ENCODE measurements around the gene CYTH2.
"Not testable (repeated sequence)": the region's sequence is repeated elsewhere in the genome, so short reads cannot be mapped to it uniquely, and the experiment has no call there.

The CYTH2 gene

DNA sequence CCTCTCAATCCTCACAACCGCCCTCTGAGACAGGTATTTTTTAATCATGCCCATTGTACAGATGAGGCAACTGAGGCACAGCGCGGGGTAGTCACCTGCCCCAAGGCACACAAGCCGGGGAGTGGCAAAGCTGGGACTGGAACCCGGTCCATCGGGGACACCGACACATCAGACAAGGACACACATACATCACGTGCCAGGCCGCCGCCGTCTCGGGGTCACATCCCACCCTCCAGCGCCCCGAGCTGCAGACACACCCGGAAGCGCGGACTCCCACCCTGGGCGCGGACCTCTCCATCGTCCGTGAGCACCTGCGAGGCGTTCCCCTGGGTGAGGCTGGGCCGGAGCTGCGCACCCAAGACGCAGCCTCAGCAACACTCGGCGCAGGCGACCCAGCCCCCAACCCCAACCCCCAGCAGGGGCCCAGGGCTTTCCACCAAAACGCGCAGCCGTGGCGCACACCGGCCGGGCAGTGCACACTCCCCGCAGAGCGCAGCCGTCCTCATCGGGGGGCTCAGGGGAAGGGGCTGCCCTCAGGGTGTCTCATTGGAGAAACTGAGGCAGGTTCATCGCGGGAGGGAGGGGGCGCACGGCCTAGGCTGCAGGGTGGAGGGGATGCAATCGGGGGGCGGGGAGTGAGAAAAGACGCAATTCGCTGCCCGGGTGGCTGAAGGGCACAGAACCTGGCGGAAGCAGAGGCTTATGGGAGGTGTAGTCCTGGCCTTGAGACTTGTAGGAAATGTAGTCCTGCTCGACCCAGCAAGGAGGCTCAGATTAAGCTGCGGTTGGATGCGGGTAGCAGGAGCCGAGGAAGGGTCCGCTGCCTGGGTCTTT lies 44.3 kb downstream of the CYTH2 start:
- no peak for DNase-seq

DNA sequence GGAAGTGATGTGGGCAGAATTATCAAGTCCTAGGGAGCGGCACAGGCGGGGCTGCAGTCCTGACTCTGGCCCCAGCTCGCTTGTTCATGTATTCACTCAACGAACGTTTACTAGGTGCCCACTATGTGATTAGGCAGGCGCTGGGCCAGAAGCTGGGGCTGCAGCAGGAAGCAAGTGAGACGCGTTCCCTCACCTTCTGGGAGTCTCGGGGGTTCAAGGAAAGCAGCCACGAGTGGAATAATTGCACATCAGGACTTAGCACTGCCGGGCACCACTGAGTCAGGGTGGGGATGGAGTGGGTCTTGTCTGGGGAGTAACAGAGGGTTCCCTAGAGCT lies 44.9 kb downstream of the CYTH2 start:
- no peak for DNase-seq

DNA sequence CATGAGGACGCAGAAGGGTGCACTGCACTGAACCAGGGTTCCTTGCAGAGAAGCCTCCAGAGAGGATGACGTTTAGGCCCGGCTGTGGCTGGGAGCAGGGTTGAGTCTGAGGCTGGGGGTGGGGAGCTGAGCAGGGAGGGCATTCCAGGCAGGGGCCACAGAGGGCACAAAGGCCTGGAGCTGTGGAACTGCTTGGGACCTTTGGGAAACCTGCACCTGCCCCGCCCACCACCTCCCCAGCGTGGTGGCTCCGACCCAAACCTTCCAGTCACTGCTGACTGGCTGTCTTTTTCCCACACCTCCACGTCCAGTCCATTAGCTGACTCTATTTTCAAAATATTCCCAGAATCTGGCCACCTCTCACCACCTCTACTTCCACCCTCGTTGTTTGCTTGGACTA lies 47.4 kb downstream of the CYTH2 start:
- no peak for DNase-seq

DNA sequence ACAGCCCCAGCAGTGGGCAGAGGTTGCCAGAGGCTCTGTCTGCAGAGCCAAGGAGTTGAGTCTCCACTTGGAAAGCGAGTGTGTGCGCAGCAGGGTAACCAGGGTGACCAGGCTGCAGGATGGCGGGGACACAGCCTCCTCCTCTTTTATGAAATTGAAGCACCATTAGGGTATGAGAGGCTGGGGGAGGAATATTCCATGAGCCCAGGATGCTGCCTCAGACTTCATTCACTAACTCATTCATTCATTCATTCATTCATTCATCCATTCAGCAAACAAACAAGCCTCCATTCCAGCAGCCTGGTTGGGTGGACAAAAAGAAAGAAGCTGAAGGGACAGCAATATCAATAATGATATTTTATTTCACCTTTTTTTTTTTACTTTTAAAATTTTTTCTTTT lies 49.0 kb downstream of the CYTH2 start:
- DNase-seq = no peak

DNA sequence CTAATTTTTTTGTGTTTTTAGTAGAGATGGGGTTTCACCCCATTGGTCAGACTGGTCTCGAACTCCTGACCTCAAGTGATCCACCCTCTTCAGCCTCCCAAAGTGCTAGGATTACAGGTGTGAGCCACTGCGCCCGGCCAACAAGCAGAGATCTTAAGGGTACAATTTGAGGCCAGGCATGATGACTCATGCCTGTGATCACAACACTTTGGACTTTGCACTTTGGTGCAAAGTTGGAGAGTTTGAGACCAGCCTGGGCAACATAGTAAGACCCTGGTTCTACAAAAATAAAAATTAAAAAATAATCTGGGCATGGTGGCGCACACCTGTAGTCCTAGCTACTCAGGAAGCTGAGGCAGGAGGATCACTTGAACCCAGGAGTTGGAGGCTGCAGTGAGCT lies 50.3 kb downstream of the CYTH2 start:
- DNase-seq = not testable (repeated sequence)

DNA sequence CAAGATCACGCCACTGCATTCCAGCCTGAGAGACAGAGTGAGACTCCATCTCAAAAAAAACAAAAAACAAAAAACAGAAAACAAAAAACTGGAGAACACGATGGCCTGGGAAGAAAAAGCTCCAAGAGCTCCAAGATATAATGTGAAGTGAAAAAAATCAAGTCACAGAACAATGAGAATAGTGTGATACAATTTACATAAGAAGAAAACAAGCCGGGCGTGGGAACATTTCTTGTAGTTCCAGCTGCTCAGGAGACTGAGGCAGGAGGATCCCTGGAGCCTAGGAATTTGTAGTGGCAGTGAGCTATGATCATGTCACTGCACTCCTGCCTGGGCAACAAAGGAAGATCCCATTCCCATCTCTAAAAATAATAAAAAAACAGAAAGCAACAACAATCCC lies 51.0 kb downstream of the CYTH2 start:
- DNase-seq = no peak

DNA sequence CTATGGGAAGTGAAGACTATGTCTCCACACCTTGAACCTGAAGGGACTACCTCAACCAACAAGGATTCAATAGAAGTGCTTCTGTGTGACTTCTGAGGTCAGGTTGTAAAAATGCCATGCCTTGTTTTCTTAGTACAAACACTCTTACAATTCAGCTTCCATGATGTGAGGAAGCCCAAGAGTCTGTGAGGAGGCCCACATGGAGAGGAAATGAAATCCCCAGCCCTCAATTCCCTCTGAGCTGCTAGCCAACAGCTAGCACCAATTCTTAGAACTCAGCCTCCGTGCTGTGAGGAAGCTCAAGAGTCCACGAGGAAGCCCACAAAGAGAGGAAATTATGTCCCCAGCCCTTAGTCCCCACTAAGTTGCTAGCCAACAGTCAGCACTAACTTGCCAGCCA lies 55.1 kb downstream of the CYTH2 start:
- DNase-seq = no peak

DNA sequence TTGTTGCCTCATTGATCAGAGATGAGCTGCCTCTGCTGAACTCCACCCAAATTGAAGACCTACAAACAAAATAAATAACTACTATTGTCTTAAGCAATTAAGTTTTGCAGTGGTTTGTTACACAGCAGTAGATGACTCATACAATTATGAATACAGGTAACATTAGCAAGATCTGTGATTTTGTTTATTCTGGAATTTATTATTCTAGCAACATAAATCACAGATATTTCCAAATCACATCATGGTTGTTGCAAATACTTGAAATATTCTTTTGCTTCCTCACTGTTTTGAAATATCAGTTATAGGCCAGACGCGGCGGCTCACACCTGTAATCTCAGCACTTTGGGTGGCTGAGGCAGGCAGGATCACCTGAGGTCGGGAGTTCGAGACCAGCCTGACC lies 55.6 kb downstream of the CYTH2 start:
- no peak for DNase-seq

DNA sequence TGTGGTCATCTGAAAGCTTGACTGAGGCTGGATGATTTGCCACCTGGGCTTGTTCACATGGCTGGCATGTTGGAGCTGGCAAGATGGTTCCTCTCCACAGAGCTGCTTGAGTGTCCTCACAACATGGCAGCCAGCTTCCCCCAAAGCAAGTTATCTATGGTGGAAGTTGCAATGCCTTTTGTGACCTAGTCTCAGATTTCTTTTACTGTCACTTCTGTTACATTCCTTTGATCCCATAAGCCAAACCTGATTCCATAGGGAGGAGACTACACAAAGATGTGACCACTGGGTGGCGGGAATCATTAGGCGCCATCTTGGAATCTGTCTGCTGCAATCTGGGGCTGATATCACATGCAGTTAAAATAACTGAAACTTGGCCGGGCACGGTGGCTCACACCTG lies 60.0 kb downstream of the CYTH2 start:
- DNase-seq = no peak

DNA sequence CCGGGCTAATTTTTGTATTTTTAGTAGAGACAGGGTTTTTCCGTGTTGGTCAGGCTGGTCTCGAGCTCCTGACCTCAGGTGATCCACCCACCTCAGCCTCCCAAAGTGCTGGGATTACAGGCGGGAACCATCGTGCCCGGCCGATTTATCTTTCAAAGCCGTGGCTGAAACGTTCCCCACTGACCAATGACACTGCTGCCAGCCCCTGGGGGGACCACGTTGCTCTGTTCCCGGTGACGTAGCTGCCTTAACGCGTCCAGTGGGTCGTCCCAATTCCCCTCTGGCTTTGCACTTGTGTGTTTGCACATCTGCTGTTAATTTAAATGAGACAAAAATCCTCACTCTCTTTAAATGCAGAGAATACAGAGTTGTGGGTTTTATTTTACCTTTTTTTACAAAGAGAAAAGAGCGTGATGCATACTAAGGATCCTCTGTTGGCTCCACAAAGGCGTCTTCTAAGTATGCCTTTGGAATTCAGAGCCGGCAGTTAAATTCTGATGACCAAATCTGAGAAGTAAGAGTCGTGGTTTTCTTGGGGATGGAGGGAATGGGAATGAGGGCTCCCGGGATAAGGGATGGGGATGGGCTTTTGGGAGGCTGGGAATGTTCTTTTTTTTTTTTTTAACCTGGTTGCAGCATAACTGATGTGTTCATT lies 61.0 kb downstream of the CYTH2 start:
- no peak for DNase-seq

DNA sequence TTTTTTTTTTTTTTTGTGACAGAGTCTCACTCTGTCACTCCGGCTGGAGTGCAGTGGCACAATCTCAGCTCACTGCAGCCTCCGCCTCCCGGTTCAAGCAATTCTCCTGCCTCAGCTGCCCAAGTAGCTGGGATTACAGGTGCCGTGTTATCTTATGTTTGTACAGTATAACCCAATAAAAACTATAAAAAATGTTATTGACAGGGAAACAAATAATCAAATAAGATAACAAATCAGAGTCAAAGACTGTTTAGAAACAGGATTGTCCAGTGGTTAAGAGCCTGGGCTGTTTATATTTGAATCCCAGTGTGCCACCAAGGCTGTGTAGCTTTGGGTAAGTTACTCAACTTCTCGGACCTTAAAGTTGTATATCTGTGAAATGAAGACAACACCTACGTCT lies 61.6 kb downstream of the CYTH2 start:
- DNase-seq = no peak
